KMS-11 (cell line): ENCODE data around the gene COX10.

Source experiments
- H2AFZ ChIP-seq: fragments of 200-600 bp; sonication (generic); 2 replicates; pipeline ENCODE4 v1.6.1; 2016; ENCODE audit warnings: antibody characterized with exemption, mixed run types, low read depth
- H3K27ac ChIP-seq: fragments of 200-600 bp; sonication (generic); 2 replicates; pipeline ENCODE4 v1.6.1; 2016; ENCODE audit warnings: mild to moderate bottlenecking, mixed run types
- H3K27me3 ChIP-seq: fragments of 200-600 bp; sonication (generic); 2 replicates; pipeline ENCODE4 v1.6.1; 2017; ENCODE audit warnings: mild to moderate bottlenecking, low read depth, mixed run types, moderate library complexity; ENCODE audit not compliant: insufficient read depth
- H3K36me3 ChIP-seq: fragments of 200-600 bp; sonication (generic); 2 replicates; pipeline ENCODE4 v1.6.1; 2017; ENCODE audit warnings: mild to moderate bottlenecking, mixed run types; ENCODE audit not compliant: insufficient read depth
- H3K4me1 ChIP-seq: fragments of 200-600 bp; sonication (generic); 2 replicates; pipeline ENCODE4 v1.6.1; 2016; ENCODE audit warnings: mild to moderate bottlenecking, low read depth, mixed run types; ENCODE audit not compliant: poor library complexity, severe bottlenecking
- H3K4me2 ChIP-seq: fragments of 200-600 bp; sonication (generic); 2 replicates; pipeline ENCODE4 v1.7.0; 2016; ENCODE audit warnings: mild to moderate bottlenecking, mixed run types
- H3K4me3 ChIP-seq: fragments of 200-600 bp; sonication (generic); IDR thresholded peaks from 2 replicates; pipeline ENCODE4 v1.6.1; 2017; ENCODE audit warnings: low read depth, low read length, mixed read lengths; ENCODE audit not compliant: insufficient read depth
- H3K79me2 ChIP-seq: fragments of 200-600 bp; sonication (generic); 2 replicates; pipeline ENCODE4 v1.6.1; 2016; ENCODE audit warnings: low read depth, mixed run types; ENCODE audit not compliant: insufficient read depth
- H3K9ac ChIP-seq: fragments of 200-600 bp; sonication (generic); 2 replicates; pipeline ENCODE4 v1.6.1; 2016; ENCODE audit warnings: mild to moderate bottlenecking, mixed run types
- H4K20me1 ChIP-seq: fragments of 200-600 bp; sonication (generic); 2 replicates; pipeline ENCODE4 v1.6.1; 2016; ENCODE audit warnings: mild to moderate bottlenecking, mixed run types; ENCODE audit not compliant: insufficient read depth
- CTCF ChIP-seq: fragments of 200-600 bp; sonication (generic); conservative IDR thresholded peaks from 2 replicates; pipeline ENCODE4 v1.6.1; 2017; ENCODE audit warnings: low read depth, mild to moderate bottlenecking, antibody characterized with exemption, low read length, moderate library complexity, mixed read lengths

COX10 gene

GRCh38 chr17:14245002-14245401 is 175.7 kb downstream of the COX10 start:
- H2AFZ ChIP-seq, result no peak overlapping the region
- no peaks in the 10 kb centered on the region for H4K20me1 ChIP-seq
- no peaks in the 10 kb centered on the region for H3K4me1 ChIP-seq
- no peak overlapping the region for H3K9ac ChIP-seq
- H3K4me3 ChIP-seq, result no peak overlapping the region
- H3K79me2 ChIP-seq, result no peaks in the 10 kb centered on the region
- H3K27me3 ChIP-seq, result no peaks in the 10 kb centered on the region
- no peaks in the 10 kb centered on the region for H3K36me3 ChIP-seq
- no peak overlapping the region for H3K4me2 ChIP-seq
- TF ChIP-seq CTCF, result no peak
- H3K27ac ChIP-seq, result no peak overlapping the region

GRCh38 chr17:14245629-14246028 is 176.3 kb downstream of the COX10 start:
- H2AFZ ChIP-seq, result no peak overlapping the region

More at GRCh38 chr17:14245629-14246028, 176.3 kb downstream of the COX10 start:
- Histone ChIP-seq H3K27me3 (no peaks in the 10 kb centered on the region), H4K20me1 (no peaks in the 10 kb centered on the region), H3K4me2 (no peak overlapping the region), H3K4me3 (no peak overlapping the region), H3K79me2 (no peaks in the 10 kb centered on the region), H3K4me1 (no peaks in the 10 kb centered on the region), H3K36me3 (no peaks in the 10 kb centered on the region), H3K9ac (no peak overlapping the region), H3K27ac (no peak overlapping the region)
- TF ChIP-seq CTCF, result no peak
